ENCODE data around the gene EEA1. TPM values are rescaled to one million over a fixed set of nuclear protein-coding genes. Genes with fewer than 3 reads are reported as not detected.
"Not testable (repeated sequence)": the region's sequence is repeated elsewhere in the genome, so short reads cannot be mapped to it uniquely, and the experiment has no call there.

The EEA1 gene
- total RNA-seq, 2 experiments from 2014 or later: 15.6 to 17.6 TPM

- Mint-ChIP-seq H3K36me3 (ENCODE audit: low read depth) (no peaks in the 10 kb centered on the region), H3K27me3 (ENCODE audit: low read depth) (peaks cover 16% of the 10 kb centered on the region), H3K9me3 (no peaks in the 10 kb centered on the region), H3K4me3 (no peak overlapping the region), H3K4me1 (ENCODE audit: low read depth) (no peaks in the 10 kb centered on the region), H3K27ac (no peak overlapping the region)
- intact Hi-C loops (cut with micrococcal nuclease): no loop called here
- CTCF ChIA-PET: no interaction called here
- no peak for DNase-seq
These were observed 171.4 kb downstream of the EEA1 start for GRCh38 chr12:92757597-92758121.

- Mint-ChIP-seq H3K27ac (no peak overlapping the region), H3K36me3 (ENCODE audit: low read depth) (no peaks in the 10 kb centered on the region), H3K27me3 (ENCODE audit: low read depth) (peaks cover 16% of the 10 kb centered on the region), H3K9me3 (no peaks in the 10 kb centered on the region), H3K4me3 (no peak overlapping the region), H3K4me1 (ENCODE audit: low read depth) (no peaks in the 10 kb centered on the region)
- CTCF ChIA-PET: interaction anchor here (0.5 kb wide), 1 partner anchor 231 kb away, joined by 3 read pairs; no protein-coding TSS in a partner anchor
- intact Hi-C loops (cut with micrococcal nuclease): no loop called here
- DNase-seq: no peak
These were observed 172.0 kb downstream of the EEA1 start for GRCh38 chr12:92756898-92757596.

GRCh38 chr12:92753976-92754885 is 174.9 kb downstream of the EEA1 start:
- H3K27ac Mint-ChIP-seq: no peak overlapping the region
- peaks cover 16% of the 10 kb centered on the region for H3K27me3 Mint-ChIP-seq (ENCODE audit: low read depth)
- CTCF ChIA-PET: no interaction called here
- no peaks in the 10 kb centered on the region for H3K36me3 Mint-ChIP-seq (ENCODE audit: low read depth)
- no peak overlapping the region for H3K4me3 Mint-ChIP-seq
- intact Hi-C loops (cut with micrococcal nuclease): no loop called here
- H3K4me1 Mint-ChIP-seq (ENCODE audit: low read depth): no peaks in the 10 kb centered on the region
- H3K9me3 Mint-ChIP-seq: no peaks in the 10 kb centered on the region
- no peak for DNase-seq

- CTCF ChIA-PET; intact Hi-C loops (cut with micrococcal nuclease): not testable (repeated sequence)
These were observed 179.4 kb downstream of the EEA1 start for GRCh38 chr12:92749691-92750090.

GRCh38 chr12:92747151-92747550 is 181.9 kb downstream of the EEA1 start:
- DNase-seq: no peak
- Mint-ChIP-seq H3K9me3 (no peaks in the 10 kb centered on the region), H3K27me3 (ENCODE audit: low read depth) (peaks cover 2% of the 10 kb centered on the region), H3K4me1 (ENCODE audit: low read depth) (peaks cover 3% of the 10 kb centered on the region), H3K4me3 (no peak overlapping the region), H3K27ac (no peak overlapping the region), H3K36me3 (ENCODE audit: low read depth) (no peaks in the 10 kb centered on the region)
- intact Hi-C loops (cut with micrococcal nuclease): no loop called here
- CTCF ChIA-PET: no interaction called here

More at GRCh38 chr12:92749691-92750090, 179.4 kb downstream of the EEA1 start:
- H3K4me3 Mint-ChIP-seq; H3K9me3 Mint-ChIP-seq; H3K4me1 Mint-ChIP-seq (ENCODE audit: low read depth); H3K27me3 Mint-ChIP-seq (ENCODE audit: low read depth); H3K36me3 Mint-ChIP-seq (ENCODE audit: low read depth); DNase-seq; H3K27ac Mint-ChIP-seq: not testable (repeated sequence)

GRCh38 chr12:92745856-92746550 is 183.1 kb downstream of the EEA1 start:
- peaks cover 3% of the 10 kb centered on the region for H3K4me1 Mint-ChIP-seq (ENCODE audit: low read depth)
- peaks cover 2% of the 10 kb centered on the region for H3K27me3 Mint-ChIP-seq (ENCODE audit: low read depth)
- H3K4me3 Mint-ChIP-seq: no peak overlapping the region
- no peak overlapping the region for H3K27ac Mint-ChIP-seq
- no peaks in the 10 kb centered on the region for H3K9me3 Mint-ChIP-seq
- CTCF ChIA-PET: interaction anchor here (0.6 kb wide), 1 partner anchor 163 kb away, joined by 5 read pairs; no protein-coding TSS in a partner anchor
- no peak for DNase-seq
- intact Hi-C loops (cut with micrococcal nuclease): no loop called here
- no peaks in the 10 kb centered on the region for H3K36me3 Mint-ChIP-seq (ENCODE audit: low read depth)

GRCh38 chr12:92743026-92743425 is 186.1 kb downstream of the EEA1 start:
- Mint-ChIP-seq H3K36me3 (ENCODE audit: low read depth) (no peaks in the 10 kb centered on the region), H3K27me3 (ENCODE audit: low read depth) (peaks cover 2% of the 10 kb centered on the region), H3K4me3 (no peak overlapping the region), H3K9me3 (no peaks in the 10 kb centered on the region), H3K4me1 (ENCODE audit: low read depth) (peaks cover 3% of the 10 kb centered on the region), H3K27ac (no peak overlapping the region)
- DNase-seq: no peak
- intact Hi-C loops (cut with micrococcal nuclease): no loop called here
- CTCF ChIA-PET: interaction anchor here (0.5 kb wide), 1 partner anchor 237 kb away, joined by 4 read pairs; no protein-coding TSS in a partner anchor

GRCh38 chr12:92740411-92740810 is 188.7 kb downstream of the EEA1 start:
- CTCF ChIA-PET: interaction anchor here (0.6 kb wide), 1 partner anchor 397 kb away, joined by 5 read pairs; no protein-coding TSS in a partner anchor
- no peak overlapping the region for H3K4me3 Mint-ChIP-seq
- no peaks in the 10 kb centered on the region for H3K9me3 Mint-ChIP-seq
- no peak overlapping the region for H3K27ac Mint-ChIP-seq
- H3K36me3 Mint-ChIP-seq (ENCODE audit: low read depth): no peaks in the 10 kb centered on the region
- intact Hi-C loops (cut with micrococcal nuclease): no loop called here
- DNase-seq: no peak
- no peaks in the 10 kb centered on the region for H3K27me3 Mint-ChIP-seq (ENCODE audit: low read depth)
- H3K4me1 Mint-ChIP-seq (ENCODE audit: low read depth): peaks cover 3% of the 10 kb centered on the region

GRCh38 chr12:92739113-92739512 is 190.0 kb downstream of the EEA1 start:
- Mint-ChIP-seq H3K4me1 (ENCODE audit: low read depth) (peaks cover 5% of the 10 kb centered on the region), H3K4me3 (no peak overlapping the region), H3K27me3 (ENCODE audit: low read depth) (peaks cover 3% of the 10 kb centered on the region), H3K36me3 (ENCODE audit: low read depth) (no peaks in the 10 kb centered on the region), H3K9me3 (no peaks in the 10 kb centered on the region), H3K27ac (no peak overlapping the region)
- CTCF ChIA-PET: no interaction called here
- intact Hi-C loops (cut with micrococcal nuclease): no loop called here
- DNase-seq: no peak

- H3K36me3 Mint-ChIP-seq (ENCODE audit: low read depth): no peaks in the 10 kb centered on the region
- H3K4me3 Mint-ChIP-seq: no peak overlapping the region
- CTCF ChIA-PET: no interaction called here
- peaks cover 5% of the 10 kb centered on the region for H3K4me1 Mint-ChIP-seq (ENCODE audit: low read depth)
- DNase-seq: no peak
- intact Hi-C loops (cut with micrococcal nuclease): no loop called here
- no peak overlapping the region for H3K27ac Mint-ChIP-seq
- no peaks in the 10 kb centered on the region for H3K9me3 Mint-ChIP-seq
- peaks cover 3% of the 10 kb centered on the region for H3K27me3 Mint-ChIP-seq (ENCODE audit: low read depth)
These were observed 190.9 kb downstream of the EEA1 start for GRCh38 chr12:92737855-92738850.

GRCh38 chr12:92736605-92737004 is 192.5 kb downstream of the EEA1 start:
- intact Hi-C loops (cut with micrococcal nuclease): no loop called here
- Mint-ChIP-seq H3K9me3 (no peaks in the 10 kb centered on the region), H3K4me1 (ENCODE audit: low read depth) (peaks cover 5% of the 10 kb centered on the region), H3K27me3 (ENCODE audit: low read depth) (peaks cover 3% of the 10 kb centered on the region), H3K36me3 (ENCODE audit: low read depth) (no peaks in the 10 kb centered on the region), H3K4me3 (no peak overlapping the region), H3K27ac (no peak overlapping the region)
- CTCF ChIA-PET: no interaction called here
- no peak for DNase-seq

All from activated naive CD4-positive, alpha-beta T cell treated with anti-CD3 and anti-CD28 coated beads for 36 hours (primary cell).